Nucleus accumbens (tissue), 56 donors: ENCODE results near the gene GKN2.
"Not testable (repeated sequence)": the region's sequence is repeated elsewhere in the genome, so short reads cannot be mapped to it uniquely, and the experiment has no call there.

Experiments
- DNase-seq, 56 donors: peaks; one replicate each; lab custom pipeline; 2025; lab: John Stamatoyannopoulos, UW

GKN2 gene

DNA sequence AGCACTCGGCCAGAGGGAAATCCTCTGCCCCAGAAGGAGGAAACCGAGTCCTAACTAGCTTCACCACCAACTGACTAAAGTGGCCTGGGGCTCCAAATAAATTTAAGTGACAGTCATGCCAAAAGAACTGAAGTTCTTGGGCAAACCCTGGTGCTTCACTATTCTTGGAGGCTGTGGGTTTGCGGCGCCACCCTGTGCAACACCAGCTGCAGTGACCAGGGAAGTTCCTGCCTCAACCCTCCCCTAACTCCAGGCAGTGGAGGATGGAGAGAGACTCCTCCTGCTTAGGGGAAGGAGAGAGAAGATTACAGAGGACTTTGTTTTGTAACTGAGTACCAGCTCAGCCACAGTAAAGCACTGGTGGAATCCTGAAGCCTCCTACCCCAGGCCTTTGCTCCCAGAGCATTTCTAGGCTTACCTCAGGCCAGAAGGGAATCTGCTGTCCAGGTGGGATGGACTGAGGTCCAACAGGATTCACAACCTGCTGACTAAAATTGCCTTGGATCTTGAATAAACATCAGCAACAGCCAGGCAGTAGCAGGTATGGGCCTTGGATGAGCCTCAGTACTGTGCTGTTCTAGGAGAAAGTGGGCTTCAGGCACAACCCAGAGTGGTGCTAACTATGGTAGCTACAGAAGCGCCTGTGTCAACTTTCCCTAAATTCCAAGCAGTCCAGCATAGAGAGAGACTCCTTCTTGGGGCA lies 52.0 kb downstream of the GKN2 start:
- DNase-seq: no peak

DNA sequence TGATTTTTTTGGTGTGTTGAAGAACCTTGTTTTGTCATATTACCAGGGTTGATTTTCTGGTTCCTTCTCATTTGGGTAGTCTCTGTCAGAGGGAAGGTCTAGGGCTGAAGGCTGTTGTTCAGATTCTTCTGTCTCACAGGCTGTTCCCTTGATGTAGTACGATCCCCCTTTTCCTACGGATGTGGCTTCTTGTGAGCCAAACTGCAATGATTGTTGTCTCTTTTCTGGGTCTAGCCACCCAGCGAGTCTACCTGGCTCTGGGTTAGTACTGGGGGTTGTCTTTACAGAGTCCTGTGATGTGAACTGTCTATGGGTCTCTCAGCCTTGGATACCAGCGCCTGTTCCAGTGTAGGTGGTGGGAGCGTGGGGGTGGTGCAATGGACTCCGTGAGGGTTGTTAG lies 56.7 kb downstream of the GKN2 start:
- DNase-seq: not testable (repeated sequence)
